Testis (tissue), 3 donors: Measurements from ENCODE around the gene SND1. TPM values are rescaled to one million over a fixed set of nuclear protein-coding genes. Genes with fewer than 3 reads are reported as not detected.

ENCODE experiments used
- DNase-seq: peaks from one replicate; pipeline ENCODE4 v3.0.0-alpha.2; 2019
- H3K27ac ChIP-seq, 2 donors: fragments of 200-600 bp; sonication (generic); one replicate each; pipeline ENCODE4 v1.5.1; 2019
- H3K27me3 ChIP-seq: fragments of 200-600 bp; sonication (generic); one replicate; pipeline ENCODE4 v1.5.1; 2019
- H3K36me3 ChIP-seq: fragments of 200-600 bp; sonication (generic); one replicate; pipeline ENCODE4 v1.5.1; 2017; ENCODE audit warnings: low read depth; ENCODE audit errors: missing control alignments
- H3K4me1 ChIP-seq: fragments of 200-600 bp; sonication (generic); one replicate; pipeline ENCODE4 v1.5.1; 2019
- H3K4me3 ChIP-seq, 2 donors: fragments of 200-600 bp; sonication (generic); one replicate each; pipeline ENCODE4 v1.5.1; 2017 to 2019
- H3K9me3 ChIP-seq: fragments of 200-600 bp; sonication (generic); one replicate; pipeline ENCODE4 v1.5.1; 2017
- CTCF ChIP-seq, 3 experiments: fragments of 450-650 bp in 2 of 3; fragments of 200-600 bp in 1 of 3; sonication (generic) in 1 of 3; IDR thresholded peaks; one replicate each; pipeline ENCODE4 v1.5.1; 2016 to 2019; ENCODE audit warnings: antibody characterized with exemption in 3 of 3, mild to moderate bottlenecking in 2 of 3, moderate library complexity in 1 of 3
- POLR2A ChIP-seq: fragments of 450-650 bp; IDR thresholded peaks from one replicate; pipeline ENCODE4 v1.6.1; 2017; ENCODE audit warnings: antibody characterized with exemption, mild to moderate bottlenecking, moderate library complexity
- WGBS, 2 donors: methylation state at CpG; one replicate each; pipeline ENCODE4 v1.1.5; 2018; 5-methylcytosine and 5-hydroxymethylcytosine counted together
- intact Hi-C: fragments of 100-400 bp; cut with DNase I; formaldehyde crosslinking; loops from one replicate; pipeline ENCODE4 v1.15.1; 2023; ENCODE audit warnings: low total_unique reads
- polyA plus RNA-seq: library from polyadenylated mRNA; stranded (reverse); fragments of 350-450 nt; fragmentation: Illumina TruSeq; extraction: RNeasy Lipid Tissue Mini Kit (QIAGEN cat#74804); gene quantifications from one replicate; pipeline ENCODE4 v1.2.3, GENCODE V29; 2014; ENCODE audit warnings: low read depth, low replicate concordance; ENCODE audit not compliant: insufficient read depth
- total RNA-seq, 2 donors: library from RNA; depleted of rRNA; stranded (reverse); fragments of >200 nt; gene quantifications; one replicate each; pipeline ENCODE4 v1.2.3, GENCODE V29; 2016

SND1 gene
- total and polyA plus RNA-seq, 3 donors from 2014 or later, result 132 to 207 (median 179) TPM

GRCh38 chr7:127616724-127617123 is 35.3 kb upstream of the SND1 start:
- Histone ChIP-seq H3K27ac (no peak overlapping the region), H3K9me3 (no peaks in the 10 kb centered on the region), H3K36me3 (no peaks in the 10 kb centered on the region), H3K27me3 (no peaks in the 10 kb centered on the region), H3K4me1 (no peaks in the 10 kb centered on the region), H3K4me3 (no peak overlapping the region)
- intact Hi-C loops, result no loop called here
- WGBS, 2 donors, result 90 to 91% methylated on average over 5 of the region's 5 CpGs
- no peak for DNase-seq
- TF ChIP-seq CTCF (IDR thresholded peaks at IDR 0.05), result no peak
- no peak for TF ChIP-seq POLR2A

GRCh38 chr7:127618042-127618441 is 34.0 kb upstream of the SND1 start, which contains the start of gene PAX4:
TSS of gene PAX4 (minus strand) at chr7:127618142. CDS start at chr7:127615928, 2,214 bp downstream.
- Histone ChIP-seq H3K36me3 (no peaks in the 10 kb centered on the region), H3K4me1 (no peaks in the 10 kb centered on the region), H3K27ac (no peak within 1 kb of the TSS), H3K27me3 (no peaks in the 10 kb centered on the region), H3K4me3 (no peak within 1 kb of the TSS), H3K9me3 (no peaks in the 10 kb centered on the region)
- TF ChIP-seq CTCF (IDR thresholded peaks at IDR 0.05) (no peak), POLR2A (no peak)
- no peak for DNase-seq
- intact Hi-C loops, result no loop called here
- 50 to 60% methylated on average over 2 of the region's 2 CpGs for WGBS, 2 donors

GRCh38 chr7:127618775-127619174 is 33.2 kb upstream of the SND1 start:
- intact Hi-C loops, result no loop called here
- no peak for TF ChIP-seq POLR2A
- no peak for TF ChIP-seq CTCF (IDR thresholded peaks at IDR 0.05)
- Histone ChIP-seq H3K27ac (no peak overlapping the region), H3K9me3 (no peaks in the 10 kb centered on the region), H3K4me3 (no peak overlapping the region), H3K27me3 (no peaks in the 10 kb centered on the region), H3K4me1 (no peaks in the 10 kb centered on the region), H3K36me3 (no peaks in the 10 kb centered on the region)
- WGBS, 2 donors, result 50 to 90% methylated on average over 1 of the region's 1 CpG
- DNase-seq, result no peak

- H3K4me3 ChIP-seq, result no peak overlapping the region
- no peaks in the 10 kb centered on the region for H3K36me3 ChIP-seq
- intact Hi-C loops, result no loop called here
- WGBS, 2 donors, result 4% methylated on average over 23 to 27 of the region's 27 CpGs
- DNase-seq, result no peak
- H3K27me3 ChIP-seq, result no peaks in the 10 kb centered on the region
- no peaks in the 10 kb centered on the region for H3K4me1 ChIP-seq
- TF ChIP-seq CTCF (IDR thresholded peaks at IDR 0.05), result no peak
- TF ChIP-seq POLR2A, result no peak
- no peak overlapping the region for H3K27ac ChIP-seq
- no peaks in the 10 kb centered on the region for H3K9me3 ChIP-seq
These were observed 32.2 kb upstream of the SND1 start for GRCh38 chr7:127619681-127620405.
